ENCODE results near the gene FNDC3B. TPM values are rescaled to one million over a fixed set of nuclear protein-coding genes. Genes with fewer than 3 reads are reported as not detected.

FNDC3B gene
- total and polyA plus RNA-seq, 2 of the 8 experiments (the other 6 are each of a cell fraction or from before 2014, with no cell fraction given), result 14.1 to 44.4 TPM

DNA sequence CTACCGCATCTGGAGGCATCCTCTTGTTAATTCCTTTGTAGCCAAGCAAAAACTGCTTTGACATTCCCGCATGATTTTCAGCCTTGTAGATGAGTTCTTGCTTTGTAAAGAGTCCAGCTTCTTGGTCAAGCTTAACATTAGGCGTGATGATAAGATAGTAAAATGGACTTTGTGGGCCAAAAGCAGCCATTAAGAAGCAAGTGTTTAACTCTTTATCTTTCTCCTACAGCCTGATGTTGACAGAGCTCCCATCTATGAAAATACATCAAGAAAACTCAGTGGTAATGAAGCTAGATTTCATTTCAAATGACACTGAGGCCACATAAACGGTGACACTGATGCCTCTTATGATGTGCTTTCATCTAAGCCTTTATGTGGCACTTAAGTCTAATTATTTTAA lies 33.2 kb downstream of the FNDC3B start:
- Histone ChIP-seq H3K27me3 (replicated peaks in 1 of 4; ENCODE audit: control insufficient read depth in 3 of 4, extremely low read depth in 1 of 4, insufficient read depth in 3 of 4, low read length in 3 of 4) (no peaks in the 10 kb centered on the region), H4K20me1 (replicated peaks in 1 of 2; ENCODE audit: control insufficient read depth in 1 of 2, insufficient read depth in 2 of 2, low read length in 2 of 2) (peaks cover 7 to 15% of the 10 kb centered on the region in 2 experiments), H3K36me3 (ENCODE audit: control insufficient read depth in 2 of 4, insufficient read depth in 4 of 4, low read length in 3 of 4) (no peaks in the 10 kb centered on the region), H3K9me3 (ENCODE audit: insufficient read depth in 2 of 2, low read depth in 1 of 2, low read length in 1 of 2) (no peaks in the 10 kb centered on the region), H3K14ac (ENCODE audit: insufficient read length) (no peak overlapping the region), H2BK120ac (replicated peaks; ENCODE audit: low read depth, low read length) (no peak overlapping the region), H3K23me2 (ENCODE audit: low read depth, low read length) (no peaks in the 10 kb centered on the region), H2BK15ac (ENCODE audit: low read length) (no peak overlapping the region), H2BK12ac (ENCODE audit: low read depth, low read length) (no peak overlapping the region), H3K4me1 (replicated peaks in 1 of 4; ENCODE audit: control insufficient read depth in 3 of 4, insufficient read depth in 4 of 4, low read length in 3 of 4) (peaks cover 0 to 9% (median 3%) of the 10 kb centered on the region in 4 experiments; a peak in 2 of 7 replicates), H3K56ac (replicated peaks; ENCODE audit: insufficient read length, low read depth, low read length) (no peak overlapping the region), H3K18ac (ENCODE audit: extremely low read depth, low read length) (no peak overlapping the region), H3K4ac (replicated peaks; ENCODE audit: insufficient read length, low read depth, low read length) (no peak overlapping the region), H3K4me2 (ENCODE audit: insufficient read depth in 1 of 2, low read depth in 2 of 2, low read length in 2 of 2) (no peak overlapping the region), H2AK5ac (ENCODE audit: low read depth, low read length) (no peak overlapping the region), H3K79me2 (ENCODE audit: control insufficient read depth in 1 of 2, insufficient read depth in 2 of 2, low read length in 2 of 2) (peaks cover 0 to 95% of the 10 kb centered on the region in 2 experiments; a peak in 3 of 4 replicates), H4K8ac (ENCODE audit: extremely low read depth, insufficient read depth, low read length) (no peak overlapping the region), H3K9ac (replicated peaks in 1 of 4; ENCODE audit: extremely low read depth in 1 of 4, low read depth in 3 of 4, low read length in 3 of 4) (no peak overlapping the region), H3K23ac (ENCODE audit: insufficient read length) (no peak overlapping the region), H2BK5ac (ENCODE audit: low read depth, low read length) (no peak overlapping the region), H4K5ac (ENCODE audit: insufficient read length, low read depth, low read length) (no peak overlapping the region), H2BK20ac (ENCODE audit: low read length) (no peak overlapping the region), H3K79me1 (ENCODE audit: low read depth, low read length) (peaks cover 7% of the 10 kb centered on the region), H3K4me3 (ENCODE audit: extremely low read depth in 1 of 4, insufficient read depth in 2 of 4, low read depth in 3 of 4, low read length in 4 of 4) (no peak overlapping the region), H2AFZ (ENCODE audit: low read length) (no peak overlapping the region), H3K27ac (ENCODE audit: low read depth, low read length) (no peak overlapping the region), H4K91ac (replicated peaks; ENCODE audit: insufficient read length, low read length) (no peak overlapping the region)
- ChIA-PET CTCF (ENCODE audit: partially characterized antibody) (interaction anchor here (0.6 to 1.3 kb wide), 5 partner anchors 12 to 522 kb away, joined by 3 to 4 read pairs (median 3); no protein-coding TSS in a partner anchor), POLR2A (ENCODE audit: partially characterized antibody) (interaction anchor here (1.5 to 1.8 kb wide), 2 partner anchors 10 to 32 kb away, joined by 4 read pairs; no protein-coding TSS in a partner anchor)
- DNase-seq (ENCODE audit: low read depth in 1 of 2, low spot score in 2 of 2) (no peak), FAIRE-seq (no peak)
- WGBS, 2 experiments (ENCODE audit: extremely low coverage in 1 of 2, insufficient coverage in 1 of 2, insufficient read length in 1 of 2, insufficient replicate concordance in 2 of 2, low coverage in 1 of 2, low lambda C conversion rate in 2 of 2, missing lambda C conversion rate in 1 of 2), result 84% methylated on average over 4 of the region's 4 CpGs; no CpG with 5 or more reads in 1 of the 2 experiments
- TF ChIP-seq TEAD4 (IDR thresholded peaks at IDR 0.05; ENCODE audit: low read depth, low read length) (no peak), CBX5 (IDR thresholded peaks at IDR 0.05; ENCODE audit: low read depth, low read length) (no peak), RXRA (IDR thresholded peaks at IDR 0.05; ENCODE audit: insufficient read depth, low read depth, low read length) (no peak), SIX5 (IDR thresholded peaks at IDR 0.05; ENCODE audit: low read depth, low read length) (no peak), BRCA1 (IDR thresholded peaks at IDR 0.05; ENCODE audit: low read depth, low read length) (no peak), ZNF274 (IDR thresholded peaks at IDR 0.05; ENCODE audit: borderline replicate concordance, extremely low read depth, low read length) (no peak), SAP30 (IDR thresholded peaks at IDR 0.05; ENCODE audit: insufficient read depth, insufficient replicate concordance, low read length) (no peak), BACH1 (IDR thresholded peaks at IDR 0.05; ENCODE audit: low read length) (no peak), POLR2AphosphoS5 (IDR thresholded peaks at IDR 0.05; ENCODE audit: low read depth, low read length) (no peak), FOSL1 (IDR thresholded peaks at IDR 0.05; ENCODE audit: insufficient read depth, low read depth, low read length) (no peak)
- TF ChIP-seq, protein P1, sequence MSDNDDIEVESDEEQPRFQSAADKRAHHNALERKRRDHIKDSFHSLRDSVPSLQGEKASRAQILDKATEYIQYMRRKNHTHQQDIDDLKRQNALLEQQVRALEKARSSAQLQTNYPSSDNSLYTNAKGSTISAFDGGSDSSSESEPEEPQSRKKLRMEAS (IDR thresholded peaks at IDR 0.05), result no peak
- TF ChIP-seq, protein P2, sequence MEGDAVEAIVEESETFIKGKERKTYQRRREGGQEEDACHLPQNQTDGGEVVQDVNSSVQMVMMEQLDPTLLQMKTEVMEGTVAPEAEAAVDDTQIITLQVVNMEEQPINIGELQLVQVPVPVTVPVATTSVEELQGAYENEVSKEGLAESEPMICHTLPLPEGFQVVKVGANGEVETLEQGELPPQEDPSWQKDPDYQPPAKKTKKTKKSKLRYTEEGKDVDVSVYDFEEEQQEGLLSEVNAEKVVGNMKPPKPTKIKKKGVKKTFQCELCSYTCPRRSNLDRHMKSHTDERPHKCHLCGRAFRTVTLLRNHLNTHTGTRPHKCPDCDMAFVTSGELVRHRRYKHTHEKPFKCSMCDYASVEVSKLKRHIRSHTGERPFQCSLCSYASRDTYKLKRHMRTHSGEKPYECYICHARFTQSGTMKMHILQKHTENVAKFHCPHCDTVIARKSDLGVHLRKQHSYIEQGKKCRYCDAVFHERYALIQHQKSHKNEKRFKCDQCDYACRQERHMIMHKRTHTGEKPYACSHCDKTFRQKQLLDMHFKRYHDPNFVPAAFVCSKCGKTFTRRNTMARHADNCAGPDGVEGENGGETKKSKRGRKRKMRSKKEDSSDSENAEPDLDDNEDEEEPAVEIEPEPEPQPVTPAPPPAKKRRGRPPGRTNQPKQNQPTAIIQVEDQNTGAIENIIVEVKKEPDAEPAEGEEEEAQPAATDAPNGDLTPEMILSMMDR (IDR thresholded peaks at IDR 0.05; ENCODE audit: control extremely low read depth in 1 of 3, insufficient read depth in 1 of 3, low read depth in 1 of 3, low read length in 3 of 3), result no peak
